MCF 10A (cell line): ENCODE measurements around the gene UVRAG. TPM values are rescaled to one million over a fixed set of nuclear protein-coding genes. Genes with fewer than 3 reads are reported as not detected.

Experiments used
- BruUV-seq: library from RNA; stranded (reverse); fragments of 400-500 nt; replicated peaks from 2 replicates; lab custom pipeline; 2021; lab: Mats Ljungman, UMichigan
- CTCF ChIA-PET: fragments of 300-600 bp; sonication (Branson Sonifier 250); formaldehyde crosslinking; extraction: SDS; loops from one replicate; lab custom pipeline; 2021; ENCODE audit warnings: antibody characterized with exemption, inconsistent platforms; lab: Yijun Ruan, JAX
- POLR2A ChIA-PET: fragments of 300-600, 350-650 bp; sonication (Branson Sonifier 250); formaldehyde crosslinking; extraction: SDS; loops from one replicate; lab custom pipeline; 2020; ENCODE audit warnings: antibody characterized with exemption, inconsistent platforms; lab: Yijun Ruan, JAX
- DNase-seq: peaks from one replicate; pipeline ENCODE4 v3.0.0-alpha.2; 2018; ENCODE audit not compliant: unreplicated experiment
- H3K27ac Mint-ChIP-seq: one replicate; pipeline ENCODE4 v1.8.0; 2022; ENCODE audit warnings: mild to moderate bottlenecking, low read depth, mixed read lengths; ENCODE audit not compliant: unreplicated experiment
- H3K27me3 Mint-ChIP-seq: one replicate; pipeline ENCODE4 v1.8.0; 2022; ENCODE audit warnings: mixed read lengths; ENCODE audit not compliant: insufficient read depth, unreplicated experiment
- H3K36me3 Mint-ChIP-seq: one replicate; pipeline ENCODE4 v1.8.0; 2022; ENCODE audit warnings: mild to moderate bottlenecking, moderate library complexity, mixed read lengths; ENCODE audit not compliant: insufficient read depth, unreplicated experiment
- H3K4me1 Mint-ChIP-seq: one replicate; pipeline ENCODE4 v1.8.0; 2022; ENCODE audit warnings: mixed read lengths; ENCODE audit not compliant: insufficient read depth, unreplicated experiment
- H3K4me3 Mint-ChIP-seq: one replicate; pipeline ENCODE4 v1.8.0; 2022; ENCODE audit warnings: mild to moderate bottlenecking, moderate library complexity, mixed read lengths; ENCODE audit not compliant: unreplicated experiment
- H3K9me3 Mint-ChIP-seq: one replicate; pipeline ENCODE4 v1.8.0; 2022; ENCODE audit warnings: mixed read lengths; ENCODE audit not compliant: unreplicated experiment
- CTCF ChIP-seq: fragments of 200-600 bp; IDR thresholded peaks from one replicate; pipeline ENCODE4 v1.8.0; 2022; ENCODE audit warnings: antibody characterized with exemption, mild to moderate bottlenecking; ENCODE audit not compliant: unreplicated experiment
- intact Hi-C: fragments of 100-400 bp; cut with micrococcal nuclease; formaldehyde crosslinking; loops from 2 replicates; pipeline ENCODE4 v1.14.1; 2022
- total RNA-seq: library from RNA; stranded (reverse); gene quantifications from 2 replicates; pipeline ENCODE4 v1.2.3, GENCODE V29; 2022

Gene UVRAG
- total RNA-seq, 1 experiment from 2014 or later: 12.4 TPM

DNA sequence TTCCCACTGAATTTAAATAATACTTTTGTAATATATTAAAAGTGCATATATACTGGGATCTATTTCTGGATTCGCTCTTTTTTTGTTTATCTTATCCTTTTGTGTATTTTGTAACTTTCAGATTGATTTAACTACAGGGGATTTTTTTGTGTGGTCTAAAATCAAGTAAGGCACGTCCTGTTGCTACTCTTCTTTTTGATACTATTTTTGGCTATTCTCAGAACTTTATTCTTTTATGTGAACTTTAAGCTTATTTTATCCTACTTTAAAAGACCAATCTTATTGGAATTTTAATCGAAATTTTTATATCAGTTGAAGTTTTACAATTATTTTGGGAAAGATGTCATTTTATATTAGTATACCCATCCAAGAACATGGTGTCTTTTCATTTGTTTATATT is 106.8 kb downstream of the UVRAG start:
- Mint-ChIP-seq H3K4me1 (peaks cover 29% of the 10 kb centered on the region), H3K9me3 (no peaks in the 10 kb centered on the region), H3K36me3 (peaks cover 5% of the 10 kb centered on the region)

GRCh38 chr11:75924966-75925784 is 110.2 kb downstream of the UVRAG start:
- TF ChIP-seq CTCF: no peak
- no TSS peak for BruUV-seq
- peak; percentile 51 for DNase-seq
- intact Hi-C loops: no loop called here
- Mint-ChIP-seq H3K9me3 (no peaks in the 10 kb centered on the region), H3K27me3 (no peaks in the 10 kb centered on the region), H3K27ac (no peak overlapping the region), H3K4me1 (peaks cover 28% of the 10 kb centered on the region), H3K36me3 (peaks cover 6% of the 10 kb centered on the region), H3K4me3 (peak overlapping the region; percentile 35)
- CTCF ChIA-PET: interaction anchor here (0.6 kb wide), 1 partner anchor 8 kb away, joined by 3 read pairs; no protein-coding TSS in a partner anchor
- POLR2A ChIA-PET: interaction anchor here (0.6 to 0.8 kb wide), 2 partner anchors 61 to 425 kb away, joined by 5 read pairs; no protein-coding TSS in a partner anchor

More for the DNA sequence above, 106.8 kb downstream of the UVRAG start:
- no peak overlapping the region for H3K4me3 Mint-ChIP-seq
- no TSS peak for BruUV-seq
- no peak overlapping the region for H3K27ac Mint-ChIP-seq
- TF ChIP-seq CTCF: no peak
- ChIA-PET CTCF (interaction anchor here (0.6 kb wide), 2 partner anchors 22 to 69 kb away, joined by 3 to 4 read pairs; no protein-coding TSS in a partner anchor), POLR2A (no interaction called here)
- intact Hi-C loops: no loop called here
- no peak for DNase-seq
- H3K27me3 Mint-ChIP-seq: no peaks in the 10 kb centered on the region

GRCh38 chr11:75925785-75926164 is 110.8 kb downstream of the UVRAG start:
- Mint-ChIP-seq H3K9me3 (no peaks in the 10 kb centered on the region), H3K27me3 (no peaks in the 10 kb centered on the region), H3K4me3 (no peak overlapping the region), H3K36me3 (peaks cover 9% of the 10 kb centered on the region), H3K4me1 (peaks cover 28% of the 10 kb centered on the region), H3K27ac (peak overlapping the region; percentile 83)
- ChIA-PET POLR2A (interaction anchor here (0.8 kb wide), 1 partner anchor 61 kb away, joined by 5 read pairs; no protein-coding TSS in a partner anchor), CTCF (interaction anchor here (0.6 kb wide), 1 partner anchor 9 kb away, joined by 3 read pairs; no protein-coding TSS in a partner anchor)
- intact Hi-C loops: no loop called here
- TF ChIP-seq CTCF: no peak
- no TSS peak for BruUV-seq
- DNase-seq: peak; percentile 9

- no peak overlapping the region for H3K4me3 Mint-ChIP-seq
- no TSS peak for BruUV-seq
- no peaks in the 10 kb centered on the region for H3K9me3 Mint-ChIP-seq
- intact Hi-C loops: no loop called here
- no peaks in the 10 kb centered on the region for H3K27me3 Mint-ChIP-seq
- TF ChIP-seq CTCF: no peak
- H3K27ac Mint-ChIP-seq: no peak overlapping the region
- peaks cover 30% of the 10 kb centered on the region for H3K4me1 Mint-ChIP-seq
- ChIA-PET POLR2A (no interaction called here), CTCF (no interaction called here)
- no peak for DNase-seq
- H3K36me3 Mint-ChIP-seq: peaks cover 18% of the 10 kb centered on the region
Measured at GRCh38 chr11:75929706-75930105, 114.7 kb downstream of the UVRAG start.
